ENCODE data around the gene TRHDE.

The TRHDE gene

DNA sequence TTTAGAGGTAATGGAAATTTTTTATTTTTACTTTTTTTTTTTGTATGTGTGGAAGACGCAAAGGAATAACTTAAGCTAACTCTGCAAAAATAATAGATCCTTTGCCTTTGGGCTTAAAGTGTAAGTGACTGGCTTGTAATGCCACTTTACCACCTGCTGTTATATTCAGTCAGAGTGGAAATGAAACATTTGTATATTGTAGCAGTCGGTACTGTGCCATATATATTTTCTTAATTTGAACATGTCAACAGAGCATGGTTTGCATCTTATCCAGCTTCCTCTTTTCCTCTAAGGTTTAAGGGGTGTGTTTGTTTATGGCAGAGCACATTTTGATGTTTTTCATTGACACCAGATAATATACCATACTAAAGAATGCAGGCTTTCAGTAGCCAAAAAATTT lies 176.6 kb downstream of the TRHDE start:
- no peak overlapping the region for H3K4me3 ChIP-seq (ENCODE audit: control insufficient read depth, low read depth, low read length)
- DNase-seq (ENCODE audit: low read depth), result no peak
- TF ChIP-seq, protein P1, sequence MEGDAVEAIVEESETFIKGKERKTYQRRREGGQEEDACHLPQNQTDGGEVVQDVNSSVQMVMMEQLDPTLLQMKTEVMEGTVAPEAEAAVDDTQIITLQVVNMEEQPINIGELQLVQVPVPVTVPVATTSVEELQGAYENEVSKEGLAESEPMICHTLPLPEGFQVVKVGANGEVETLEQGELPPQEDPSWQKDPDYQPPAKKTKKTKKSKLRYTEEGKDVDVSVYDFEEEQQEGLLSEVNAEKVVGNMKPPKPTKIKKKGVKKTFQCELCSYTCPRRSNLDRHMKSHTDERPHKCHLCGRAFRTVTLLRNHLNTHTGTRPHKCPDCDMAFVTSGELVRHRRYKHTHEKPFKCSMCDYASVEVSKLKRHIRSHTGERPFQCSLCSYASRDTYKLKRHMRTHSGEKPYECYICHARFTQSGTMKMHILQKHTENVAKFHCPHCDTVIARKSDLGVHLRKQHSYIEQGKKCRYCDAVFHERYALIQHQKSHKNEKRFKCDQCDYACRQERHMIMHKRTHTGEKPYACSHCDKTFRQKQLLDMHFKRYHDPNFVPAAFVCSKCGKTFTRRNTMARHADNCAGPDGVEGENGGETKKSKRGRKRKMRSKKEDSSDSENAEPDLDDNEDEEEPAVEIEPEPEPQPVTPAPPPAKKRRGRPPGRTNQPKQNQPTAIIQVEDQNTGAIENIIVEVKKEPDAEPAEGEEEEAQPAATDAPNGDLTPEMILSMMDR (conservative IDR thresholded peaks at IDR 0.05; ENCODE audit: control insufficient read depth, insufficient read depth, low read depth, low read length), result no peak

DNA sequence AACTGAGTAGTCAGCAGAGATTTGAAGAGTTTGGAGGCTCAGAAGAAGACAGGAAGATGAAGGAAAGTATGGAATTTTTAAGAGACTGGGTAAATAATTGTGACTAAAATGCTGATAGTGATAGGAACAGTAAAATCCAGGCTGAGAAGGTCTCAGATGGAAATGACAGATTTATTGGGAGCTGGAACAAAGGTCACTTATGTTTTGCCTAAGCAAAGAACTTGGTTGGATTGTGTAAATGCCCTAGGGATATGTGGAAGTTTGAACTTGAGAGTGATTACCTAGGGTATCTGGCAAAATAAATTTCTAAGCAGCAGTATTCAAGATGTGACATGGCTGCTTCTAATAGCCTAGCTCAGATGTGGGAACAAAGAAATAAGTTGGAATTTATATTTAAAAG lies 180.9 kb downstream of the TRHDE start:
- DNase-seq (ENCODE audit: low read depth), result no peak
- TF ChIP-seq, protein P1 (conservative IDR thresholded peaks at IDR 0.05; ENCODE audit: control insufficient read depth, insufficient read depth, low read depth, low read length), result no peak
- no peak overlapping the region for H3K4me3 ChIP-seq (ENCODE audit: control insufficient read depth, low read depth, low read length)

DNA sequence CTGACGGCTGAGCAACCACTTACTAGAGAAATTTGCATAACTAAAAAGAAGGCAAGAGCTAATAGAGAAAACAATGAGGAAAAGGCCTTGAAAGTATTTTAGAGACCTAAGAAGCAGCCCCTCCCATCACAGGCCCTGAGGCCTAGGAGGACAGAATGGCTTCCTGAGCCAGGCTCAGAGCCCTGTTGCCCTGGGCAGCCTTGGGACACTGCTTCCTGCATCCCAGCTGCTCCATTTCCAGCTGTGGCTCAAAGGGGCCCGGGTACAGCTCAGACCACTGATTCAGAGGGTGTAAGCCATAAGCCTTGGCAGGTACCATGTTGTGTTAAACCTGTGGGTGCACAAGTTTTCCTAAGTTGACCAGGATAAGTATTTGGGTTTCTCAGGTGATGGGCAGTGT lies 181.4 kb downstream of the TRHDE start:
- DNase-seq (ENCODE audit: low read depth), result no peak
- no peak overlapping the region for H3K4me3 ChIP-seq (ENCODE audit: control insufficient read depth, low read depth, low read length)
- TF ChIP-seq, protein P1 (conservative IDR thresholded peaks at IDR 0.05; ENCODE audit: control insufficient read depth, insufficient read depth, low read depth, low read length), result no peak

DNA sequence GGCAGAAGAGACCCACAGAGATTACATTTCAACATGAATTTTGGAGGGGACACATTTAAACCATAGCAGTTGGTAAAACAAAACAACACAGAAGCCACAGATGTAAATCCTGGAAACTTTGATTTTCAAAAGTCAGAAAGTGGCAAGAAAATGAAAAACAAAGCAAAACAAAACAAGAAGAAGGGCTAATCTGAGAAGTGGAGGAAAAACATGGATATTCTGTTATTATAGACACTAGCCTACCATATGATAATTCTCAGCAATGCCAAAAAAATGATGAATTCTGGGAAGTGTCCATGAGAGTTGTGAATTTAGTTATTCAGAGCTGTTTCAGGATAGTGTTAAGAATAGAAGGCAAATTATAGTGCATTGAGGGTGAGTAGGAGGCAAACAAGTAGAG lies 192.3 kb downstream of the TRHDE start:
- no peak for DNase-seq (ENCODE audit: low read depth)
- TF ChIP-seq, protein P1 (conservative IDR thresholded peaks at IDR 0.05; ENCODE audit: control insufficient read depth, insufficient read depth, low read depth, low read length), result no peak
- no peak overlapping the region for H3K4me3 ChIP-seq (ENCODE audit: control insufficient read depth, low read depth, low read length)

DNA sequence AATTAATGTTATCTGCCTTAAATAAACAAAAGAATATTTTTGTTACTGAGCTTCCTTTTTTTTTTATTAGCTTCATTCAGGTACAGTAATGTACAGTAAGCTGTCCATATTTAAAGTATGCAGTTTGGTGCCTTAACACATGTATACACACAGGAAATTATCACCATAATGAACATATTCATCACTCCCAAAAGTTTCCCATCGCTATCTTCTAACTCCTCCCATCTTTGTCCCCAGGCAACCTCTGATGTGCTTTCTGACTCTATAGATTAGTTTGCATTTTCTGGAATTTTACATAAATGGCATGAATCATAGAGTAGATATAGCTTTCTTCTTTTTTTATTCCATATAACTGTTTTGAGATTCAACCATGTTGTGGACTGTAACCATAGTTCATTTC lies 193.0 kb downstream of the TRHDE start:
- TF ChIP-seq, protein P1 (conservative IDR thresholded peaks at IDR 0.05; ENCODE audit: control insufficient read depth, insufficient read depth, low read depth, low read length), result no peak
- no peak for DNase-seq (ENCODE audit: low read depth)
- no peak overlapping the region for H3K4me3 ChIP-seq (ENCODE audit: control insufficient read depth, low read depth, low read length)

DNA sequence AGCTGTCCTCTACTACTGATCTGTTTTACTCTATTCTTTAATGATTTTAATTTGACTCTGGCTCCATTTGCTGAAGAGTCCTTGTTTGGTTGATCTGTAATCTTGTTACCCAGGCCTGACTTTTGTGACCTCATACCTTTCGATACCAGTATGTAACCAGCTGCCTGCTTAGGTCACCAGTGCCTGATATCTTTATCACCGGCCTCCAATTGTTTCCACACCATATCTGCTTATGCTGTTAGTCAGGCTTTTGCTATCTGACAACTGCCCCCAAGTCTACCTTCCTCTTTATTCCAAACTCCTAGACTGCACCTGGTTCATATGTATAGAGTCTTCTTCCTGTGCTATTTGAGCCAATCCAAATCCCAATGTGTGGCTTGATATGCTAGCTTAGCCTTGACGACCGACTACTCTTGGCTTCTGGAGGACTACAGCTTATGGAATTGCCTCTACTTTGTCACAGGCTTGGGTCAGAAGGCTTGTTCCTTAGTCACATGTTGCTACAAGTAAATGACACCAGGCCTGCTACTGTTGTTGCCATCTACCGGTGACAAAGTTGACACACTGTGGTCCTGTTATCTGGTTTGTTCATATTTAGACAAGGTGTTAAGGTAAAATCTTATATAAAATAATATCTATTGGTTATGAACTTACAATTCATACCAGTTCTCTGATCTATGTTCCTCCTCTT lies 193.9 kb downstream of the TRHDE start:
- no peak overlapping the region for H3K4me3 ChIP-seq (ENCODE audit: control insufficient read depth, low read depth, low read length)
- DNase-seq (ENCODE audit: low read depth), result no peak
- TF ChIP-seq, protein P1 (conservative IDR thresholded peaks at IDR 0.05; ENCODE audit: control insufficient read depth, insufficient read depth, low read depth, low read length), result no peak

DNA sequence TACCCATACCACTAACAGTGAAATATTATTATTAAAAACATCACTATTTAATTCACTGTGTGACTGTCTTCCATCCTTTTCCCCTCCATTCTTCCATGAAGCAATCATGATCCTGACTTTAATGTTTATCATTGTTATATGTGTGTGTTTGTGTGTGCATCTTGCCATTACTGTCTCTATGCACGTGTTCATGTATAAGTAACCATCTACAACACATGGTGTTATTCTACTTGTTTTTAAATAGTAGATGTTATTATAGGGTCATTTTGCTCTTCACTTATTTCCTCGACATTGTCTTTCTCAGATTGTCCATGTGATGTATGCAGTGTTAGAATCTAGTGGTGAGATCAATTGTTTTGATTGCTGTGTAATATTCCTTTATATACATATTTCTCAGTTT lies 195.8 kb downstream of the TRHDE start:
- no peak overlapping the region for H3K4me3 ChIP-seq (ENCODE audit: control insufficient read depth, low read depth, low read length)
- TF ChIP-seq, protein P1 (conservative IDR thresholded peaks at IDR 0.05; ENCODE audit: control insufficient read depth, insufficient read depth, low read depth, low read length), result no peak
- no peak for DNase-seq (ENCODE audit: low read depth)

Data from fibroblast of mammary gland (primary cell).